IMR-90 (cell line): ENCODE measurements around the gene SOX5. TPM values are rescaled to one million over a fixed set of nuclear protein-coding genes. Genes with fewer than 3 reads are reported as not detected.

Experiments used
- ATAC-seq: fragments of 200-7000 bp; cut with Tn5 transposase; 2 replicates; pipeline ENCODE4 v1.9.1; 2020; ENCODE audit warnings: low read depth, mild to moderate bottlenecking, moderate library complexity
- BruUV-seq: library from RNA; stranded (reverse); fragments of 400-500 nt; replicated peaks from 2 replicates; lab custom pipeline; 2021; lab: Mats Ljungman, UMichigan
- CTCF ChIA-PET: fragments of 300-600 bp; formaldehyde crosslinking; extraction: SDS; loops from one replicate; lab custom pipeline; 2021; ENCODE audit warnings: antibody characterized with exemption; lab: Yijun Ruan, JAX
- POLR2A ChIA-PET: fragments of 300-600 bp; sonication (Branson Sonifier 250); formaldehyde crosslinking; loops from one replicate; lab custom pipeline; 2022; ENCODE audit warnings: antibody characterized with exemption; ENCODE audit not compliant: unreplicated experiment; lab: Charles Lee
- DNase-seq: peaks from one replicate; pipeline ENCODE4 v3.0.0; 2013
- H2AFZ ChIP-seq: replicated peaks from 2 replicates; pipeline ENCODE3; 2013; ENCODE audit warnings: low read length, mild to moderate bottlenecking; ENCODE audit not compliant: poor library complexity
- H2AK5ac ChIP-seq: 2 replicates; pipeline ENCODE4 v1.6.1; 2013; ENCODE audit warnings: low read depth, low read length, inconsistent platforms
- H2AK9ac ChIP-seq: replicated peaks from 2 replicates; pipeline ENCODE3; 2013; ENCODE audit warnings: mild to moderate bottlenecking, low read depth, low read length, moderate library complexity; ENCODE audit not compliant: poor library complexity
- H2BK120ac ChIP-seq: 2 replicates; pipeline ENCODE4 v1.6.1; 2013; ENCODE audit warnings: low read depth, low read length, inconsistent platforms
- H2BK15ac ChIP-seq: 3 replicates; pipeline ENCODE4 v1.6.1; 2013; ENCODE audit warnings: low read depth, low read length, inconsistent platforms
- H2BK20ac ChIP-seq: 2 replicates; pipeline ENCODE4 v1.6.1; 2013; ENCODE audit warnings: low read depth, mild to moderate bottlenecking, inconsistent platforms, low read length, moderate library complexity
- H2BK5ac ChIP-seq: 2 replicates; pipeline ENCODE4 v1.6.1; 2013; ENCODE audit warnings: mild to moderate bottlenecking, low read depth, low read length, inconsistent platforms; ENCODE audit not compliant: poor library complexity, severe bottlenecking
- H3K14ac ChIP-seq: replicated peaks from 2 replicates; pipeline ENCODE4 v1.6.1; 2013; ENCODE audit warnings: low read depth, low read length, inconsistent platforms
- H3K18ac ChIP-seq: 2 replicates; pipeline ENCODE4 v1.6.1; 2013; ENCODE audit warnings: low read depth, low read length, control low read depth
- H3K23ac ChIP-seq: 2 replicates; pipeline ENCODE4 v1.6.1; 2013; ENCODE audit warnings: low read depth, low read length, inconsistent platforms
- H3K27ac ChIP-seq: 2 replicates; pipeline ENCODE4 v1.5.1; 2013; ENCODE audit warnings: mild to moderate bottlenecking, control low read depth, low read length; ENCODE audit not compliant: insufficient read depth
- H3K27me3 ChIP-seq: 2 replicates; pipeline ENCODE4 v1.6.1; 2013; ENCODE audit warnings: low read length; ENCODE audit not compliant: control insufficient read depth, insufficient read depth
- H3K36me3 ChIP-seq: 2 replicates; pipeline ENCODE4 v1.6.1; 2013; ENCODE audit warnings: low read length, mixed read lengths; ENCODE audit not compliant: control insufficient read depth, insufficient read depth
- H3K4ac ChIP-seq: 2 replicates; pipeline ENCODE4 v1.6.1; 2013; ENCODE audit warnings: low read depth, low read length, inconsistent platforms
- H3K4me1 ChIP-seq: 2 replicates; pipeline ENCODE4 v1.6.1; 2013; ENCODE audit warnings: low read length, mixed read lengths; ENCODE audit not compliant: control insufficient read depth, insufficient read depth
- H3K4me2 ChIP-seq: 2 replicates; pipeline ENCODE4 v1.6.1; 2013; ENCODE audit warnings: low read depth, mild to moderate bottlenecking, control low read depth, low read length, moderate library complexity
- H3K4me3 ChIP-seq: 2 replicates; pipeline ENCODE4 v1.5.1; 2013; ENCODE audit warnings: low read depth, mild to moderate bottlenecking, control low read depth, low read length, moderate library complexity; ENCODE audit not compliant: insufficient read depth
- H3K56ac ChIP-seq: 2 replicates; pipeline ENCODE4 v1.6.1; 2013; ENCODE audit warnings: low read length, inconsistent platforms; ENCODE audit not compliant: insufficient read depth; ENCODE audit errors: extremely low read depth
- H3K79me1 ChIP-seq, 2 experiments: 2 replicates each; pipeline ENCODE4 v1.6.1; 2013; ENCODE audit warnings: low read length in 2 of 2, inconsistent platforms in 1 of 2, low read depth in 1 of 2
- H3K9ac ChIP-seq: 2 replicates; pipeline ENCODE4 v1.6.1; 2013; ENCODE audit warnings: low read depth, low read length, control low read depth
- H3K9me1 ChIP-seq: 2 replicates; pipeline ENCODE4 v1.6.1; 2013; ENCODE audit warnings: low read length, inconsistent platforms; ENCODE audit not compliant: insufficient read depth
- H3K9me3 ChIP-seq: 2 replicates; pipeline ENCODE4 v1.6.1; 2013; ENCODE audit warnings: low read length; ENCODE audit not compliant: control insufficient read depth, insufficient read depth
- H4K20me1 ChIP-seq: 2 replicates; pipeline ENCODE4 v1.6.1; 2013; ENCODE audit warnings: low read length, inconsistent platforms; ENCODE audit not compliant: insufficient read depth
- H4K5ac ChIP-seq: 2 replicates; pipeline ENCODE4 v1.6.1; 2013; ENCODE audit warnings: mild to moderate bottlenecking, low read depth, low read length, control low read depth
- H4K8ac ChIP-seq, 2 experiments: 2 replicates each; pipeline ENCODE4 v1.6.1; 2013; ENCODE audit warnings: low read depth in 2 of 2, low read length in 2 of 2, control low read depth in 1 of 2, inconsistent platforms in 1 of 2
- H4K91ac ChIP-seq: 2 replicates; pipeline ENCODE4 v1.6.1; 2013; ENCODE audit warnings: low read depth, low read length, inconsistent platforms; ENCODE audit not compliant: insufficient read depth
- BHLHE40 ChIP-seq: fragments of 150-350 bp; IDR thresholded peaks from 2 replicates; pipeline ENCODE4 v1.6.1; 2016; ENCODE audit warnings: mild to moderate bottlenecking, low read depth, low read length
- CEBPB ChIP-seq: IDR thresholded peaks from 2 replicates; pipeline ENCODE4 v1.6.1; 2012; ENCODE audit warnings: low read depth, low read length, improper control_type of control experiment
- CHD1 ChIP-seq: IDR thresholded peaks from 2 replicates; pipeline ENCODE4 v1.6.1; 2012; ENCODE audit warnings: low read depth, low read length, improper control_type of control experiment
- FOS ChIP-seq: fragments of 150-350 bp; IDR thresholded peaks from 2 replicates; pipeline ENCODE4 v1.6.1; 2016; ENCODE audit warnings: low read depth, low read length
- MXI1 ChIP-seq: IDR thresholded peaks from 2 replicates; pipeline ENCODE4 v1.6.1; 2012; ENCODE audit warnings: low read depth, mild to moderate bottlenecking, low read length, moderate library complexity, borderline replicate concordance
- NFE2L2 ChIP-seq: fragments of 150-350 bp; IDR thresholded peaks from 2 replicates; pipeline ENCODE4 v1.6.1; 2016; ENCODE audit warnings: low read depth, mild to moderate bottlenecking, low read length
- RAD21 ChIP-seq: IDR thresholded peaks from 2 replicates; pipeline ENCODE4 v1.6.1; 2012; ENCODE audit warnings: low read length, improper control_type of control experiment
- RCOR1 ChIP-seq: IDR thresholded peaks from 2 replicates; pipeline ENCODE4 v1.6.1; 2012; ENCODE audit warnings: mild to moderate bottlenecking, low read length, improper control_type of control experiment; ENCODE audit not compliant: insufficient replicate concordance
- RFX5 ChIP-seq: IDR thresholded peaks from 2 replicates; pipeline ENCODE4 v1.8.0; 2012; ENCODE audit warnings: low read depth, mild to moderate bottlenecking, low read length, moderate library complexity
- SMC3 ChIP-seq: fragments of 150-350 bp; IDR thresholded peaks from 2 replicates; pipeline ENCODE4 v1.6.1; 2016; ENCODE audit warnings: low read depth, mild to moderate bottlenecking, antibody characterized with exemption, low read length, moderate library complexity
- WGBS, 2 experiments: methylation state at CpG; one replicate each; pipeline versions ENCODE4 v1.1.5 to v1.1.7; 2013; ENCODE audit warnings: missing lambda C conversion rate in 2 of 2; ENCODE audit not compliant: insufficient read length in 1 of 2; ENCODE audit errors: extremely low coverage in 2 of 2; 5-methylcytosine and 5-hydroxymethylcytosine counted together
- dilution Hi-C: fragments of 300-500 bp; cut with HindIII; formaldehyde crosslinking; loops from one replicate; pipeline ENCODE4 v1.14.3; 2018; ENCODE audit warnings: low sequenced_read_pairs; ENCODE audit not compliant: unreplicated experiment
- in situ Hi-C: fragments of 300-500 bp; cut with MboI; formaldehyde crosslinking; loops from 3 replicates; pipeline ENCODE4 v1.14.3; 2019; ENCODE audit warnings: low sequenced_read_pairs, inconsistent platforms, mixed read lengths
- intact Hi-C: fragments of 100-400 bp; cut with micrococcal nuclease; formaldehyde crosslinking; loops from 2 replicates; pipeline ENCODE4 v1.10.0; 2022
- polyA plus RNA-seq, 3 experiments: library from polyadenylated mRNA; depleted of rRNA; stranded (reverse); fragments of >200 nt; gene quantifications; 2 replicates each; pipeline ENCODE4 v1.2.3, GENCODE V29; 2012; ENCODE audit warnings: low replicate concordance in 1 of 3
- total RNA-seq: library from RNA; depleted of rRNA; stranded (reverse); fragments of >200 nt; gene quantifications from 2 replicates; pipeline ENCODE4 v1.2.3, GENCODE V29; 2012
- TF ChIP-seq, protein P1 (sequence below): fragments of 150-350 bp; IDR thresholded peaks from 2 replicates; pipeline ENCODE4 v1.6.1; 2017; ENCODE audit warnings: mild to moderate bottlenecking, antibody characterized with exemption, low read length, low read depth
- TF ChIP-seq, protein P2 (sequence below): conservative IDR thresholded peaks from 2 replicates; pipeline ENCODE4 v1.5.1; 2012; ENCODE audit warnings: mild to moderate bottlenecking, low read depth, low read length, improper control_type of control experiment

The SOX5 gene
- total and polyA plus RNA-seq, 2 of the 4 experiments (the other 2 are of a cell fraction) = 1.1 to 13.1 TPM

DNA sequence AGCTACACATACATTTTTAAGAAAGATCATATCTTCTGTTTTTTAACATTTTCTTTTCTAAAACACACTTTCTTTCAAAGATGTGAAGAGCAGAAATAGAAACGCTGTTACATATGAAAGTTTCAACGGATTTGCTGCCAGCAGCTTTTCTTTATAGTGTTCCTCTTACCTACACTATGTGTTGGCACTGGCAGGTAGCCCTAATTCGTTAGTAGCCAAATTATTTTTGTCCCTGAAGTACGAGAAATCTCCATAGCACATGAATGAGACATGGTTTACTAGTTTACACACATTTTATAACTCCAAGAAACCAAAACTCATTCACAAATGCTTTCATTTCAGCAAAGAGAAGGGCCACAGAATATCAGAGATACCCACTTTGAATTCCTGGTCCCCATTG lies 6.6 kb downstream of the SOX5 start:
- no peak overlapping the region for H4K5ac ChIP-seq
- no peaks in the 10 kb centered on the region for H3K36me3 ChIP-seq
- no peak overlapping the region for H3K56ac ChIP-seq
- ChIA-PET POLR2A (no interaction called here), CTCF (no interaction called here)
- no peak overlapping the region for H3K27ac ChIP-seq
- WGBS, 2 experiments = 80% methylated on average over 1 of the region's 4 CpGs; no CpG with 5 or more reads in 1 of the 2 experiments
- TF ChIP-seq RAD21 (no peak), CHD1 (no peak), CEBPB (no peak), RCOR1 (no peak), FOS (no peak), BHLHE40 (no peak), RFX5 (no peak), MXI1 (no peak), NFE2L2 (no peak), SMC3 (no peak)
- TF ChIP-seq, protein P1, sequence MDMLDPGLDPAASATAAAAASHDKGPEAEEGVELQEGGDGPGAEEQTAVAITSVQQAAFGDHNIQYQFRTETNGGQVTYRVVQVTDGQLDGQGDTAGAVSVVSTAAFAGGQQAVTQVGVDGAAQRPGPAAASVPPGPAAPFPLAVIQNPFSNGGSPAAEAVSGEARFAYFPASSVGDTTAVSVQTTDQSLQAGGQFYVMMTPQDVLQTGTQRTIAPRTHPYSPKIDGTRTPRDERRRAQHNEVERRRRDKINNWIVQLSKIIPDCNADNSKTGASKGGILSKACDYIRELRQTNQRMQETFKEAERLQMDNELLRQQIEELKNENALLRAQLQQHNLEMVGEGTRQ = no peak
- TF ChIP-seq, protein P2, sequence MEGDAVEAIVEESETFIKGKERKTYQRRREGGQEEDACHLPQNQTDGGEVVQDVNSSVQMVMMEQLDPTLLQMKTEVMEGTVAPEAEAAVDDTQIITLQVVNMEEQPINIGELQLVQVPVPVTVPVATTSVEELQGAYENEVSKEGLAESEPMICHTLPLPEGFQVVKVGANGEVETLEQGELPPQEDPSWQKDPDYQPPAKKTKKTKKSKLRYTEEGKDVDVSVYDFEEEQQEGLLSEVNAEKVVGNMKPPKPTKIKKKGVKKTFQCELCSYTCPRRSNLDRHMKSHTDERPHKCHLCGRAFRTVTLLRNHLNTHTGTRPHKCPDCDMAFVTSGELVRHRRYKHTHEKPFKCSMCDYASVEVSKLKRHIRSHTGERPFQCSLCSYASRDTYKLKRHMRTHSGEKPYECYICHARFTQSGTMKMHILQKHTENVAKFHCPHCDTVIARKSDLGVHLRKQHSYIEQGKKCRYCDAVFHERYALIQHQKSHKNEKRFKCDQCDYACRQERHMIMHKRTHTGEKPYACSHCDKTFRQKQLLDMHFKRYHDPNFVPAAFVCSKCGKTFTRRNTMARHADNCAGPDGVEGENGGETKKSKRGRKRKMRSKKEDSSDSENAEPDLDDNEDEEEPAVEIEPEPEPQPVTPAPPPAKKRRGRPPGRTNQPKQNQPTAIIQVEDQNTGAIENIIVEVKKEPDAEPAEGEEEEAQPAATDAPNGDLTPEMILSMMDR = no peak
- H4K91ac ChIP-seq = no peak overlapping the region
- in situ Hi-C loops (no loop called here), intact Hi-C loops (no loop called here), dilution Hi-C loops (no loop called here)
- H3K23ac ChIP-seq = no peak overlapping the region
- H4K8ac ChIP-seq = no peak overlapping the region
- no peaks in the 10 kb centered on the region for H4K20me1 ChIP-seq
- no peaks in the 10 kb centered on the region for H3K9me3 ChIP-seq
- H3K4me2 ChIP-seq = no peak overlapping the region
- H2BK20ac ChIP-seq = no peak overlapping the region
- H3K14ac ChIP-seq = no peak overlapping the region
- no peak overlapping the region for H3K18ac ChIP-seq
- H3K9ac ChIP-seq = no peak overlapping the region
- H3K4ac ChIP-seq = no peak overlapping the region
- no peaks in the 10 kb centered on the region for H3K4me1 ChIP-seq
- no peak overlapping the region for H2BK5ac ChIP-seq
- no peak overlapping the region for H2AFZ ChIP-seq
- ATAC-seq = no peak
- H3K27me3 ChIP-seq = no peaks in the 10 kb centered on the region
- no peak overlapping the region for H2BK15ac ChIP-seq
- no peak overlapping the region for H2AK9ac ChIP-seq
- H3K4me3 ChIP-seq = no peak overlapping the region
- H3K9me1 ChIP-seq = no peaks in the 10 kb centered on the region
- no peaks in the 10 kb centered on the region for H3K79me1 ChIP-seq
- H2AK5ac ChIP-seq = no peak overlapping the region
- H2BK120ac ChIP-seq = no peak overlapping the region
- no TSS peak for BruUV-seq
- no peak for DNase-seq
